ENCODE measurements around the gene CEP120. TPM values are rescaled to one million over a fixed set of nuclear protein-coding genes. Genes with fewer than 3 reads are reported as not detected.

The CEP120 gene
- total and polyA plus RNA-seq, 7 experiments from 2014 or later = 22.5 to 74.6 (median 46.3) TPM

DNA sequence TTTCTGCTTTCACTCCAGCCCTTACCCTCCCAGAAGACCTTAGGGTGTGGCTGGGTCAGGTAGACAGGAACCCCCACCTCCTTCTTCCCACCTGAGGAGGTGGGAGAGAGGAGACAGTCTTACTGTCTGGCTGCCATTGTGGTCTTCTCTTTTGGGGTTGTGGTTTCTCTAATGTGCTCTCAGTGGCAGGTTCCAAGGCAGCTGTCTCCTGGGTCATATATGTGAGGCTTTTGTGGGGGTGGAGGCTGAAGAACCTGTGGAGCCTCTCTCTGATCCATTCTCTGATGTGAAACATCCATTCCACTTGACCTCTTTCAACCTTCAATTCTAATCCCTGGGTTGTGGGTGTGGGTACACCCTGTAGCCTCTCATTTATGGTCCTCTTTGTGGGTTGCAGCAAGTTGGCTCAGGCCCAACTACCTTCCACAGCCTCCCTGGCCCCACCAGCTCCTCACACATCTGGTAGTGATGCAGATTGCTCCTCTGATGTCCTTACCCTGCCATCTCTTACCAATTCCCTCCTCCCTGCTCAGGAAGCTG, 118.4 kb downstream of the CEP120 start:
- H3K36me3 Mint-ChIP-seq = no peaks in the 10 kb centered on the region

DNA sequence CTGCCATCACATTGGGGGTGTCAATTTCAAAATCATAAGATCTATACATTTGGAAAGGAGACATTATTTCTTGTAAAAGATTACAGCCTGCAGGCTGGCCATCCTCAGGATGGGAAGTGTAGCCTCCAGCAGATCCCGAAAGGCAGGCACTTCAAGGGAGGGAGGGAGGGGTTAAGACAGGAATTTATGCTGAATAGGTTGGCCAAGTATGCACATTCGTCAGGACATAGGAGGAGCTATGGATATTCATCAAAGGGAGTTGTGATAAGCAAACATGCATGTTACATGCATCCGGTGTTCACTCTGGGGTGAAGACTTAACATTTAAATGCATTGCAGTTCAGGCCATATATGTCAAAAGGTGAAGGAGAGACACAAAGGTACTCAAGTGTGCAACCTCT, 119.4 kb downstream of the CEP120 start:
- Histone ChIP-seq H3K27me3 (ENCODE audit: control insufficient read depth in 2 of 2, insufficient read depth in 2 of 2, low read length in 2 of 2) (no peaks in the 10 kb centered on the region), H3K9me3 (ENCODE audit: control insufficient read depth in 2 of 3, low read length in 3 of 3) (no peaks in the 10 kb centered on the region), H3K4me3 (ENCODE audit: low read length) (no peak overlapping the region), H3K36me3 (ENCODE audit: control insufficient read depth in 2 of 3, insufficient read depth in 3 of 3, low read length in 3 of 3) (no peaks in the 10 kb centered on the region), H3K27ac (ENCODE audit: low read depth, low read length) (no peak overlapping the region), H3K4me1 (ENCODE audit: control insufficient read depth in 2 of 2, insufficient read depth in 2 of 2, low read length in 2 of 2) (no peaks in the 10 kb centered on the region)
- ChIA-PET CTCF (no interaction called here), POLR2A (no interaction called here)
- no peak overlapping the region for H3K27ac Mint-ChIP-seq
- intact Hi-C loops (cut with micrococcal nuclease) = no loop called here
- no peak for DNase-seq
- H3K36me3 Mint-ChIP-seq = no peaks in the 10 kb centered on the region
- H3K9me3 Mint-ChIP-seq = peaks cover 0 to 16% (median 7%) of the 10 kb centered on the region in 11 donors
- H3K4me3 Mint-ChIP-seq = no peak overlapping the region
- no peak for ATAC-seq
- peaks cover 10 to 33% (median 23%) of the 10 kb centered on the region in 5 donors for H3K27me3 Mint-ChIP-seq
- H3K4me1 Mint-ChIP-seq = peaks cover 0 to 3% (median 0%) of the 10 kb centered on the region in 7 donors

More for the DNA sequence above, 118.4 kb downstream of the CEP120 start:
- ChIA-PET POLR2A (no interaction called here), CTCF (no interaction called here)
- H3K27ac ChIP-seq (ENCODE audit: low read depth, low read length) = no peak overlapping the region
- Mint-ChIP-seq H3K9me3 (peaks cover 0 to 8% (median 3%) of the 10 kb centered on the region in 11 donors), H3K27ac (no peak overlapping the region), H3K4me3 (no peak overlapping the region), H3K4me1 (peaks cover 0 to 3% (median 0%) of the 10 kb centered on the region in 7 donors), H3K27me3 (peaks cover 9 to 24% (median 15%) of the 10 kb centered on the region in 5 donors)
- no peaks in the 10 kb centered on the region for H3K4me1 ChIP-seq (ENCODE audit: control insufficient read depth in 2 of 2, insufficient read depth in 2 of 2, low read length in 2 of 2)
- H3K36me3 ChIP-seq (ENCODE audit: control insufficient read depth in 2 of 3, insufficient read depth in 3 of 3, low read length in 3 of 3) = no peaks in the 10 kb centered on the region
- H3K27me3 ChIP-seq (ENCODE audit: control insufficient read depth in 2 of 2, insufficient read depth in 2 of 2, low read length in 2 of 2) = no peaks in the 10 kb centered on the region
- DNase-seq (no peak), ATAC-seq (no peak)
- intact Hi-C loops (cut with micrococcal nuclease) = no loop called here
- H3K9me3 ChIP-seq (ENCODE audit: control insufficient read depth in 2 of 3, low read length in 3 of 3) = no peaks in the 10 kb centered on the region
- no peak overlapping the region for H3K4me3 ChIP-seq (ENCODE audit: low read length)

DNA sequence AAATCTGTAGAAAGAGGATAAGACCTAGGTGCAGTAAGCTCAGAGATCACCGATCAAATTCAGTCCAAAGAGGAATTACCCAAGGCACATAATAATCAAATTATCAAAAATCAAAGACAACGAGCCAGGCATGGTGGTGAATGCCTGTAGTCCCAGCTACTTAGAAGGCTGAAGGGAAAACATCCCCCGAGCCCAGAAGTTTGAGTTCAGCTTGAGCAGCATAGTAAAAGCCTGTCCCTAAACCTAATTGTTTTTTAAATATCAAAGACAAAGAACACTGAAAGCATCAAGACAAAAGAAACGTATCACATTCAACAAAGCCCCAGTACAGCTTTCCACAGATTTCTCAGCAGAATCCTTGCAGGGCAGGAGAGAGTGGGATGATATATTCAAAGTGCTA, 122.9 kb downstream of the CEP120 start:
- Histone ChIP-seq H3K4me3 (ENCODE audit: low read length) (no peak overlapping the region), H3K36me3 (ENCODE audit: control insufficient read depth in 2 of 3, insufficient read depth in 3 of 3, low read length in 3 of 3) (no peaks in the 10 kb centered on the region), H3K27ac (ENCODE audit: low read depth, low read length) (no peak overlapping the region), H3K9me3 (ENCODE audit: control insufficient read depth in 2 of 3, low read length in 3 of 3) (no peaks in the 10 kb centered on the region), H3K4me1 (ENCODE audit: control insufficient read depth in 2 of 2, insufficient read depth in 2 of 2, low read length in 2 of 2) (no peaks in the 10 kb centered on the region), H3K27me3 (ENCODE audit: control insufficient read depth in 2 of 2, insufficient read depth in 2 of 2, low read length in 2 of 2) (no peaks in the 10 kb centered on the region)
- no peaks in the 10 kb centered on the region for H3K36me3 Mint-ChIP-seq
- ATAC-seq (no peak), DNase-seq (no peak)
- ChIA-PET CTCF (no interaction called here), POLR2A (no interaction called here)
- H3K9me3 Mint-ChIP-seq = peaks cover 0 to 20% (median 7%) of the 10 kb centered on the region in 11 donors
- intact Hi-C loops (cut with micrococcal nuclease) = no loop called here
- no peak overlapping the region for H3K4me3 Mint-ChIP-seq
- no peak overlapping the region for H3K27ac Mint-ChIP-seq
- peaks cover 17 to 41% (median 24%) of the 10 kb centered on the region in 5 donors for H3K27me3 Mint-ChIP-seq
- peaks cover 0 to 4% (median 0%) of the 10 kb centered on the region in 7 donors for H3K4me1 Mint-ChIP-seq

DNA sequence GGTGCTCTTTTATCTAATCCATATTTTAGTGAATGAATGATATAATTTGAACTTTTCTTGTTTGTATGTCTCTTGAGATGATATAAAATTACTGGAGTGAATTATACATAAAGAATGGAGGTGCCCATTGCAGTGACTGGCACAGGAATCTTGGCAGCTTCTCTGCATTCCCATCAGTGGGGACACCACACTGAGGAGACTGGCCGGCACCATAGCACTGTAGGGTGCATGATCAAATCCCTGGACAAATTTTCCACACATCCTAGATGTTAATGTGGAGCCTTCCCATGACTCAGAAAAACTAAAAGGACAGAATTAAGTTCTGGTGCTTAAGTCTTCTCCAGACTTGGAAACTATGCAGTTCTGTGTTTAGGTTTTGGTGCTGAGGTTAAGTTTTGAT, 124.1 kb downstream of the CEP120 start:
- ChIA-PET POLR2A (no interaction called here), CTCF (no interaction called here)
- intact Hi-C loops (cut with micrococcal nuclease) = no loop called here
- Mint-ChIP-seq H3K9me3 (peaks cover 0 to 20% (median 7%) of the 10 kb centered on the region in 11 donors), H3K36me3 (no peaks in the 10 kb centered on the region), H3K4me1 (peaks cover 0 to 2% (median 0%) of the 10 kb centered on the region in 7 donors), H3K27me3 (peaks cover 17 to 36% (median 24%) of the 10 kb centered on the region in 5 donors), H3K27ac (no peak overlapping the region), H3K4me3 (no peak overlapping the region)
- Histone ChIP-seq H3K4me3 (ENCODE audit: low read length) (no peak overlapping the region), H3K9me3 (ENCODE audit: control insufficient read depth in 2 of 3, low read length in 3 of 3) (no peaks in the 10 kb centered on the region), H3K4me1 (ENCODE audit: control insufficient read depth in 2 of 2, insufficient read depth in 2 of 2, low read length in 2 of 2) (no peaks in the 10 kb centered on the region), H3K27ac (ENCODE audit: low read depth, low read length) (no peak overlapping the region), H3K36me3 (ENCODE audit: control insufficient read depth in 2 of 3, insufficient read depth in 3 of 3, low read length in 3 of 3) (no peaks in the 10 kb centered on the region), H3K27me3 (ENCODE audit: control insufficient read depth in 2 of 2, insufficient read depth in 2 of 2, low read length in 2 of 2) (no peaks in the 10 kb centered on the region)
- ATAC-seq (no peak), DNase-seq (no peak)

DNA sequence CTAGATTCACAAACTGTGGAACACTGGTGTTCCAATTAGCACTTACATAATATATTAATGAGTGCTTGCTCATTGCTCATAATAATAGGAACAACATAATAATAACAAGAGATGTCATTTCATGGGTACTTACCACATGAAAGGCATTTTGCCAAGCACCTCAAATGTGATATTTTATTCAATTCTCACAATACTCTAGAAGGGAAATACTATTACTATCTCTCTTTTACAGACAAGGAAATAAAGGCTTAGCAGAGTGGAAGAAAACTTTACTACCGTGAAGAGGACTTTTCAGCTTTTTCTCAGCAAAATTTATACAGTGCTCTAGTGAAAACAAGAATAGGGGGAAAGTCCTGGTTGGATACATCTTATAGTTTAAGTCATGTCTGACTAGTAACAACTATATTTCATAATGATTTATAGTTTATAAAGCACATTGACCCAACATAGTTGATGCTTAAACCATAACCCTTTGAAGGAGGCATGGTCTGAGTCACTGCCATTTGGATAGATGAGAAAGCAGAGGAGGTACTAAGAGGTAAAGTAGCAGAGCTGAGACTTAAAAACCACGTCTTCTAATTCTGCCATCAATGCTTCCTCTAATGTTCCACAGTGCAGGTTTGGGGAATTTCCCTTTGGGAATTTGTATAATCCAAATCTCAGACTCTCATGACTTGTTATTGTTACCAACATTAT, 124.7 kb downstream of the CEP120 start:
- no peaks in the 10 kb centered on the region for H3K36me3 Mint-ChIP-seq
- H3K27me3 ChIP-seq (ENCODE audit: control insufficient read depth in 2 of 2, insufficient read depth in 2 of 2, low read length in 2 of 2) = no peaks in the 10 kb centered on the region
- H3K36me3 ChIP-seq (ENCODE audit: control insufficient read depth in 2 of 3, insufficient read depth in 3 of 3, low read length in 3 of 3) = no peaks in the 10 kb centered on the region
- ChIA-PET POLR2A (no interaction called here), CTCF (no interaction called here)
- no peak for ATAC-seq
- no peaks in the 10 kb centered on the region for H3K4me1 ChIP-seq (ENCODE audit: control insufficient read depth in 2 of 2, insufficient read depth in 2 of 2, low read length in 2 of 2)
- no peak for DNase-seq
- H3K4me3 ChIP-seq (ENCODE audit: low read length) = no peak overlapping the region
- no peak overlapping the region for H3K27ac Mint-ChIP-seq
- no peak overlapping the region for H3K27ac ChIP-seq (ENCODE audit: low read depth, low read length)
- H3K4me1 Mint-ChIP-seq = peaks cover 0 to 2% (median 0%) of the 10 kb centered on the region in 7 donors
- H3K9me3 ChIP-seq (ENCODE audit: control insufficient read depth in 2 of 3, low read length in 3 of 3) = no peaks in the 10 kb centered on the region
- peaks cover 17 to 40% (median 24%) of the 10 kb centered on the region in 5 donors for H3K27me3 Mint-ChIP-seq
- no peak overlapping the region for H3K4me3 Mint-ChIP-seq
- intact Hi-C loops (cut with micrococcal nuclease) = no loop called here
- peaks cover 0 to 20% (median 7%) of the 10 kb centered on the region in 11 donors for H3K9me3 Mint-ChIP-seq

DNA sequence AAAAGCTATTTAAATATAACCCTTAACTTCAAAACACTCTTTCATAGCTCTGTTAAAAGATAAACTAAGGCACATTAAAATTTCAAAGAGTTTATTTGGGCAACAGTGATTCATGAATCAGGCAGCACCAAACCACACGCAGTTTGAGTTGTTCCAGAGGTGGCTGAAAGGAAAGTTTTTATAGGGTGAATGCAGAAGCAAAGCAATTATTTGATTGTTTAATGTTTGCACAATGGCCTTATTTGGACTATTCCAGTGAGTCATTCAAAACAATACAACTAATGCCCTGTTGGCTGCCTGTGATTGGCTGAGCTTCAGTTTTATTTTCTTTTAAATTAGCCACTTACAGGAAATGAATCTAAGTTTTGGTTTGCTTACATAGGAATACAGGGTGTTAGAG, 125.3 kb downstream of the CEP120 start:
- H3K27me3 ChIP-seq (ENCODE audit: control insufficient read depth in 2 of 2, insufficient read depth in 2 of 2, low read length in 2 of 2) = no peaks in the 10 kb centered on the region
- H3K4me1 ChIP-seq (ENCODE audit: control insufficient read depth in 2 of 2, insufficient read depth in 2 of 2, low read length in 2 of 2) = no peaks in the 10 kb centered on the region
- no peak overlapping the region for H3K4me3 ChIP-seq (ENCODE audit: low read length)
- Mint-ChIP-seq H3K27me3 (peaks cover 18 to 40% (median 27%) of the 10 kb centered on the region in 5 donors), H3K27ac (no peak overlapping the region), H3K4me3 (no peak overlapping the region), H3K4me1 (peaks cover 0 to 2% (median 0%) of the 10 kb centered on the region in 7 donors), H3K36me3 (no peaks in the 10 kb centered on the region), H3K9me3 (peaks cover 0 to 20% (median 7%) of the 10 kb centered on the region in 11 donors)
- CTCF ChIA-PET = no interaction called here
- no peaks in the 10 kb centered on the region for H3K9me3 ChIP-seq (ENCODE audit: control insufficient read depth in 2 of 3, low read length in 3 of 3)
- no peak overlapping the region for H3K27ac ChIP-seq (ENCODE audit: low read depth, low read length)
- H3K36me3 ChIP-seq (ENCODE audit: control insufficient read depth in 2 of 3, insufficient read depth in 3 of 3, low read length in 3 of 3) = no peaks in the 10 kb centered on the region
- POLR2A ChIA-PET = no interaction called here
- intact Hi-C loops (cut with micrococcal nuclease) = no loop called here
- ATAC-seq (no peak), DNase-seq (no peak)
